ENCODE data around the gene TJAP1.

TJAP1 gene

GRCh38 chr6:43434001-43434840 is 43.1 kb upstream of the TJAP1 start:
- H3K9me3 ChIP-seq (ENCODE audit: severe bottlenecking): no peaks in the 10 kb centered on the region
- H3K27me3 ChIP-seq (ENCODE audit: insufficient read depth, low read depth, severe bottlenecking): no peaks in the 10 kb centered on the region
- no peak overlapping the region for H3K27ac ChIP-seq
- peaks cover 35% of the 10 kb centered on the region for H3K36me3 ChIP-seq
- no peak overlapping the region for H3K4me3 ChIP-seq (ENCODE audit: low read depth, low read length)
- no peak for DNase-seq
- TF ChIP-seq, protein P1, sequence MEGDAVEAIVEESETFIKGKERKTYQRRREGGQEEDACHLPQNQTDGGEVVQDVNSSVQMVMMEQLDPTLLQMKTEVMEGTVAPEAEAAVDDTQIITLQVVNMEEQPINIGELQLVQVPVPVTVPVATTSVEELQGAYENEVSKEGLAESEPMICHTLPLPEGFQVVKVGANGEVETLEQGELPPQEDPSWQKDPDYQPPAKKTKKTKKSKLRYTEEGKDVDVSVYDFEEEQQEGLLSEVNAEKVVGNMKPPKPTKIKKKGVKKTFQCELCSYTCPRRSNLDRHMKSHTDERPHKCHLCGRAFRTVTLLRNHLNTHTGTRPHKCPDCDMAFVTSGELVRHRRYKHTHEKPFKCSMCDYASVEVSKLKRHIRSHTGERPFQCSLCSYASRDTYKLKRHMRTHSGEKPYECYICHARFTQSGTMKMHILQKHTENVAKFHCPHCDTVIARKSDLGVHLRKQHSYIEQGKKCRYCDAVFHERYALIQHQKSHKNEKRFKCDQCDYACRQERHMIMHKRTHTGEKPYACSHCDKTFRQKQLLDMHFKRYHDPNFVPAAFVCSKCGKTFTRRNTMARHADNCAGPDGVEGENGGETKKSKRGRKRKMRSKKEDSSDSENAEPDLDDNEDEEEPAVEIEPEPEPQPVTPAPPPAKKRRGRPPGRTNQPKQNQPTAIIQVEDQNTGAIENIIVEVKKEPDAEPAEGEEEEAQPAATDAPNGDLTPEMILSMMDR (IDR thresholded peaks at IDR 0.05; ENCODE audit: low read depth, low read length): no peak

DNA sequence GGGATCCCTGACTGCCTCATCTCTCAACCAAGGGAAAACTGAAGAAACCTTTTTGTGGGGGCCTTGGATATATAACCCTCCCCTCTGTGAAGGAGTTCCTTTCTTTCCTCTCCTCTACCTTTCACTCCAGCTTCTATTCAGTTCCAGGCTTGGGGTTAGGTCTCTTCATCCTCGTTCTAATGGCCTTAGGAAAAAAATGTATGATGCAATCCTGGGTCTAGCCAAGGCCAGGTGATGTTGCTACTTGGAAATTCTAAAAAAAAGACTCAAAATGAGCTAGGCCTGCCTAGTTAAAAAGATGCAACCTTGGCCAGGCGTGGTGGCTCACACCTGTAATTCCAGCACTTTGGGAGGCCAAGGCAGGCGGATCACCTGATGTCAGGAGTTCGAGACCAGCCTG is 42.4 kb upstream of the TJAP1 start:
- Histone ChIP-seq H3K27ac (no peak overlapping the region), H3K27me3 (ENCODE audit: insufficient read depth, low read depth, severe bottlenecking) (no peaks in the 10 kb centered on the region), H3K4me3 (ENCODE audit: low read depth, low read length) (no peak overlapping the region), H3K9me3 (ENCODE audit: severe bottlenecking) (no peaks in the 10 kb centered on the region), H3K36me3 (peaks cover 35% of the 10 kb centered on the region)
- DNase-seq: no peak
- TF ChIP-seq, protein P1 (IDR thresholded peaks at IDR 0.05; ENCODE audit: low read depth, low read length): no peak

- H3K9me3 ChIP-seq (ENCODE audit: severe bottlenecking): no peaks in the 10 kb centered on the region
- no peaks in the 10 kb centered on the region for H3K27me3 ChIP-seq (ENCODE audit: insufficient read depth, low read depth, severe bottlenecking)
- no peak for DNase-seq
- H3K27ac ChIP-seq: no peak overlapping the region
- TF ChIP-seq, protein P1 (IDR thresholded peaks at IDR 0.05; ENCODE audit: low read depth, low read length): no peak
- no peak overlapping the region for H3K4me3 ChIP-seq (ENCODE audit: low read depth, low read length)
- peaks cover 41% of the 10 kb centered on the region for H3K36me3 ChIP-seq
Measured at GRCh38 chr6:43435682-43436437, 41.5 kb upstream of the TJAP1 start.

DNA sequence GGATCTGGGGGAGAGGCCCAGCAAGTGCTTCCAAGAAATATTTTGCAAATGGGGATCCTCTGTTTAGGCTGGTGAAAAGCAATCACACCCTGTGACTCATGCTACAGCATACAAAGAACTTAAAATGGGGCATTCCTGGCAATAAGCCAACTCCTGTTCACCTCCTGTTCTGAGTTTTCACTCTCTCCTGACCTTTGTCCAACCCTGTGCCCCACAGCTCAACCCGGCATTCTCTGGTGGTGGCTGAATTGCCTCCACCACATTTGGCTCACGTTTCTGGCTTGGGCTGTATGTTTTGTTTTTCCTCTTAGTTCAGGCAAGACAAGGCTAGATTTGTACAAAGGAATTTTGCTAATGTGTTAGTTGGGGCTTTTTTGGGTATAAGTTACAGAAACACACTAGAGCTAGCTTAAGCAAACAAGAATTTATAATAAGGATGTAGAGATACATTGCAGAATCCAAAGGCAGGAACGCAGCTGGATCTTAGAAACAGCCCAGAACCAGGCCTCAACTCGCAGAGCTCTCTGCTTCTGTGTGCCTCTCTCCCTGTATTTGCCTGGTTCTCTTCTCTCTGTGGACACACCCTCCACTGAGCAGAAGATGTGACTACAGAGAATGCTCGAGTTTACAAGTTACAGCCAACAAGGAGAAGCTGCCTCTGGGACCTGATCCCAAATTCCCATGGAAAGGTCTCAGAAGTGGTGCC is 40.6 kb upstream of the TJAP1 start:
- H3K9me3 ChIP-seq (ENCODE audit: severe bottlenecking): no peaks in the 10 kb centered on the region
- H3K36me3 ChIP-seq: peaks cover 47% of the 10 kb centered on the region
- no peaks in the 10 kb centered on the region for H3K27me3 ChIP-seq (ENCODE audit: insufficient read depth, low read depth, severe bottlenecking)
- no peak for DNase-seq
- TF ChIP-seq, protein P1 (IDR thresholded peaks at IDR 0.05; ENCODE audit: low read depth, low read length): no peak
- H3K4me3 ChIP-seq (ENCODE audit: low read depth, low read length): no peak overlapping the region
- H3K27ac ChIP-seq: no peak overlapping the region

DNA sequence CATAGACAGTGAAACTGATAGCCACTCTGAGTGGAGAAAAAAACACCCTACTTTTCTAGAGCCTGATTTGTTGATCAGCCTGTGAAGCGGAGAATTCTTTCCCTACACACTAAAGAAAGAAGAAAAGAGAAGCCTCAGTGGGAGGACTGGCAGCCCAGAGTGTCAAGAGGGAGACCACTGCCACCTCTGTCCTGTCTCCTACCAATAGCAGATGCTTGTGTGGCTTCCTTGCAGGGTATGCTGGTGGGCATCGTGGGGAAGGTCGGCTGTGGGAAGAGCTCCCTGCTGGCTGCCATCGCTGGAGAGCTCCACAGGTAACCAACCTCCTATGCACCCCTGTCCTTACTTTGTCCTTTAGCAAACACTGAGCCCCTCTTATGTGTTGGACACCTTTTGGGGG is 39.7 kb upstream of the TJAP1 start:
- no peak for DNase-seq
- peaks cover 39% of the 10 kb centered on the region for H3K36me3 ChIP-seq
- H3K27ac ChIP-seq: no peak overlapping the region
- no peak overlapping the region for H3K4me3 ChIP-seq (ENCODE audit: low read depth, low read length)
- TF ChIP-seq, protein P1 (IDR thresholded peaks at IDR 0.05; ENCODE audit: low read depth, low read length): no peak
- no peaks in the 10 kb centered on the region for H3K9me3 ChIP-seq (ENCODE audit: severe bottlenecking)
- no peaks in the 10 kb centered on the region for H3K27me3 ChIP-seq (ENCODE audit: insufficient read depth, low read depth, severe bottlenecking)

Measured in WERI-Rb-1 (cell line).